DMS114 treated with DMSO at 0.1 percent for 48 hours (cell line): ENCODE data around the gene CCDC28B.

Source experiments
- DNase-seq: peaks from one replicate; lab custom pipeline; 2025; ENCODE audit not compliant: unreplicated experiment; lab: John Stamatoyannopoulos, UW

CCDC28B gene

GRCh38 chr1:32250893-32251716 is 50.7 kb downstream of the CCDC28B start, which contains the start of gene LCK:
Gene LCK, plus strand, starts transcription at chr1:32251265. Its CDS starts 23,065 bp downstream, at chr1:32274330.
- DNase-seq, result no peak
